ENCODE data around the gene CARS2.

GRCh38 chr13:110629735-110630134 is 76.2 kb downstream of the CARS2 start:
- TF ChIP-seq ZNF274 (IDR thresholded peaks at IDR 0.05; ENCODE audit: low read length) (no peak), ZNF274 (tag by site-specific recombination; IDR thresholded peaks at IDR 0.05; ENCODE audit: borderline replicate concordance) (no peak), ZNF266 (tag by site-specific recombination; IDR thresholded peaks at IDR 0.05; ENCODE audit: low read depth) (no peak)

Measured in HEK293 (cell line).